GM23338 (cell line): ENCODE data around the gene CERS5. TPM values are rescaled to one million over a fixed set of nuclear protein-coding genes. Genes with fewer than 3 reads are reported as not detected.

Experiments
- ATAC-seq: fragments of 200-7000 bp; cut with Tn5 transposase; 3 replicates; pipeline ENCODE4 v1.9.1; 2020
- DNase-seq: peaks from one replicate; pipeline ENCODE4 v3.0.0-alpha.2; 2015; ENCODE audit warnings: low spot score
- H2AFZ ChIP-seq: fragments of 200-600 bp; sonication (generic); 2 replicates; pipeline ENCODE4 v1.8.0; 2016; ENCODE audit warnings: antibody characterized with exemption, mild to moderate bottlenecking, moderate library complexity
- H3F3A ChIP-seq: fragments of 200-600 bp; sonication (generic); replicated peaks from 2 replicates; pipeline ENCODE4 v1.8.0; 2017; ENCODE audit warnings: antibody characterized with exemption, mixed run types, low read depth
- H3K27ac ChIP-seq: fragments of 200-600 bp; sonication (generic); 2 replicates; pipeline ENCODE4 v1.6.1; 2016; ENCODE audit warnings: low read depth
- H3K27me3 ChIP-seq: fragments of 200-600 bp; sonication (generic); 2 replicates; pipeline ENCODE4 v1.8.0; 2016; ENCODE audit warnings: mild to moderate bottlenecking, mixed run types, moderate library complexity; ENCODE audit not compliant: insufficient read depth
- H3K36me3 ChIP-seq: fragments of 200-600 bp; sonication (generic); 2 replicates; pipeline ENCODE4 v1.8.0; 2016; ENCODE audit warnings: mild to moderate bottlenecking; ENCODE audit not compliant: insufficient read depth
- H3K4me1 ChIP-seq: fragments of 200-600 bp; sonication (generic); 2 replicates; pipeline ENCODE4 v1.8.0; 2016; ENCODE audit warnings: mild to moderate bottlenecking, moderate library complexity; ENCODE audit not compliant: insufficient read depth
- H3K4me2 ChIP-seq: fragments of 200-600 bp; sonication (generic); 2 replicates; pipeline ENCODE4 v1.7.1; 2017; ENCODE audit warnings: mixed run types
- H3K4me3 ChIP-seq: fragments of 200-600 bp; sonication (generic); 2 replicates; pipeline ENCODE4 v1.6.1; 2016; ENCODE audit warnings: mixed run types
- H3K79me2 ChIP-seq: fragments of 200-600 bp; sonication (generic); replicated peaks from 2 replicates; pipeline ENCODE4 v1.8.0; 2017; ENCODE audit warnings: mild to moderate bottlenecking; ENCODE audit not compliant: insufficient read depth
- H3K9me2 ChIP-seq: fragments of 200-600 bp; sonication (generic); 2 replicates; pipeline ENCODE4 v1.8.0; 2017; ENCODE audit not compliant: insufficient read depth
- H4K20me1 ChIP-seq: fragments of 200-600 bp; sonication (generic); replicated peaks from 2 replicates; pipeline ENCODE4 v1.8.0; 2017; ENCODE audit warnings: mild to moderate bottlenecking; ENCODE audit not compliant: insufficient read depth
- H3K27ac Mint-ChIP-seq: 2 replicates; pipeline ENCODE4 v1.8.0; 2020; ENCODE audit warnings: inconsistent platforms, mild to moderate bottlenecking, moderate library complexity, mixed read lengths
- H3K27me3 Mint-ChIP-seq: 3 replicates; pipeline ENCODE4 v1.8.0; 2022; ENCODE audit warnings: low read depth, mild to moderate bottlenecking, moderate library complexity, mixed read lengths, inconsistent platforms; ENCODE audit not compliant: insufficient read depth, poor library complexity
- H3K36me3 Mint-ChIP-seq: 3 replicates; pipeline ENCODE4 v1.8.0; 2021; ENCODE audit warnings: low read depth, mild to moderate bottlenecking, inconsistent platforms, moderate library complexity, mixed read lengths
- H3K4me1 Mint-ChIP-seq: 3 replicates; pipeline ENCODE4 v1.8.0; 2020; ENCODE audit warnings: mild to moderate bottlenecking, inconsistent platforms, mixed read lengths
- H3K4me3 Mint-ChIP-seq: 3 replicates; pipeline ENCODE4 v1.8.0; 2021; ENCODE audit warnings: moderate library complexity, mild to moderate bottlenecking, inconsistent platforms, mixed read lengths
- H3K9me3 Mint-ChIP-seq: 3 replicates; pipeline ENCODE4 v1.8.0; 2020; ENCODE audit warnings: moderate library complexity, mild to moderate bottlenecking, inconsistent platforms, mixed read lengths
- CREB1 ChIP-seq: fragments of 250-450 bp; sonication (Bioruptor Pico); IDR thresholded peaks from 2 replicates; pipeline ENCODE4 v1.5.0; 2020; ENCODE audit warnings: low read depth, mild to moderate bottlenecking, moderate library complexity
- CTCF ChIP-seq, 2 experiments: fragments of 200-600 bp in 1 of 2; sonication (generic) in 1 of 2; conservative IDR thresholded peaks; 2 replicates each; pipeline versions ENCODE4 v1.5.1 to v1.6.1; 2016 to 2017; ENCODE audit warnings: antibody characterized with exemption in 2 of 2, low read depth in 2 of 2, mild to moderate bottlenecking in 2 of 2, moderate library complexity in 1 of 2
- ETS1 ChIP-seq: IDR thresholded peaks from 2 replicates; pipeline ENCODE4 v1.6.1; 2016; ENCODE audit warnings: antibody characterized with exemption
- EZH2 ChIP-seq: fragments of 200-600 bp; sonication (generic); IDR thresholded peaks from one replicate; pipeline ENCODE4 v1.8.0; 2017; ENCODE audit warnings: antibody characterized with exemption, mild to moderate bottlenecking, low read depth; ENCODE audit not compliant: unreplicated experiment
- EZH2phosphoT487 ChIP-seq: fragments of 200-600 bp; sonication (generic); IDR thresholded peaks from one replicate; pipeline ENCODE4 v1.8.1; 2018; ENCODE audit warnings: antibody characterized with exemption; ENCODE audit not compliant: unreplicated experiment
- JUNB ChIP-seq: IDR thresholded peaks from one replicate; pipeline ENCODE4 v1.6.1; 2016; ENCODE audit warnings: antibody characterized with exemption; ENCODE audit not compliant: unreplicated experiment
- NANOG ChIP-seq: IDR thresholded peaks from 2 replicates; pipeline ENCODE4 v1.6.1; 2016; ENCODE audit warnings: antibody characterized with exemption, borderline replicate concordance
- POLR2AphosphoS5 ChIP-seq: IDR thresholded peaks from 2 replicates; pipeline ENCODE4 v1.6.1; 2016; ENCODE audit warnings: antibody characterized with exemption, low read depth
- REST ChIP-seq: IDR thresholded peaks from one replicate; pipeline ENCODE4 v1.6.1; 2018; ENCODE audit warnings: antibody characterized with exemption; ENCODE audit not compliant: unreplicated experiment
- STAT1 ChIP-seq: IDR thresholded peaks from one replicate; pipeline ENCODE4 v1.6.1; 2016; ENCODE audit warnings: antibody characterized with exemption; ENCODE audit not compliant: unreplicated experiment
- ZNF114 ChIP-seq: fragments of 250-450 bp; sonication (Bioruptor Pico); IDR thresholded peaks from 2 replicates; pipeline ENCODE4 v1.5.0; 2020; ENCODE audit warnings: mild to moderate bottlenecking, moderate library complexity
- ZNF331 ChIP-seq: fragments of 250-450 bp; sonication (Bioruptor Pico); IDR thresholded peaks from 2 replicates; pipeline ENCODE4 v1.5.0; 2020; ENCODE audit warnings: low read depth, mild to moderate bottlenecking, moderate library complexity
- ZNF462 ChIP-seq: fragments of 250-450 bp; sonication (Bioruptor Pico); IDR thresholded peaks from 2 replicates; pipeline ENCODE4 v1.5.0; 2020; ENCODE audit warnings: mild to moderate bottlenecking, moderate library complexity
- polyA plus RNA-seq: library from polyadenylated mRNA; unstranded; fragments of >200 nt; fragmentation: Nextera tagmentation; extraction: Ambion mirVana; gene quantifications from 2 replicates; pipeline ENCODE4 v1.2.1, GENCODE V29; 2016
- total RNA-seq: library from RNA; depleted of rRNA; stranded (reverse); fragments of >200 nt; shearing (Covaris generic); gene quantifications from 2 replicates; pipeline ENCODE4 v1.2.3, GENCODE V29; 2014

The CERS5 gene
- total and polyA plus RNA-seq, 2 experiments from 2014 or later, result 42.7 to 56.5 TPM

GRCh38 chr12:50127546-50127945, 39.6 kb downstream of the CERS5 start:
- peaks cover 27% of the 10 kb centered on the region for H3K36me3 Mint-ChIP-seq
- no peak overlapping the region for H2AFZ ChIP-seq
- no peaks in the 10 kb centered on the region for H3K79me2 ChIP-seq
- no peaks in the 10 kb centered on the region for H3K4me1 ChIP-seq
- ATAC-seq, result no peak
- no peaks in the 10 kb centered on the region for H3K4me1 Mint-ChIP-seq
- H3K27me3 Mint-ChIP-seq, result no peaks in the 10 kb centered on the region
- no peak for DNase-seq
- H3K9me3 Mint-ChIP-seq, result no peaks in the 10 kb centered on the region
- peaks cover 21% of the 10 kb centered on the region for H3K36me3 ChIP-seq
- H3F3A ChIP-seq, result 0 out of 2 replicates have a peak, but pooled peaks cover 4% of the 10 kb centered on the region
- H3K4me2 ChIP-seq, result no peak overlapping the region
- no peaks in the 10 kb centered on the region for H3K27me3 ChIP-seq
- TF ChIP-seq JUNB (no peak), EZH2 (no peak), STAT1 (no peak), ZNF331 (no peak), REST (no peak), ZNF114 (CRISPR knock-in tag) (no peak), POLR2AphosphoS5 (no peak), EZH2phosphoT487 (no peak), ETS1 (no peak), NANOG (no peak), CREB1 (CRISPR knock-in tag) (no peak), CTCF (conservative IDR thresholded peaks at IDR 0.05; ENCODE audit: low read depth in 2 of 2) (no peak), ZNF462 (CRISPR knock-in tag) (no peak)
- H3K27ac Mint-ChIP-seq, result no peak overlapping the region
- no peak overlapping the region for H3K4me3 ChIP-seq
- H3K4me3 Mint-ChIP-seq, result no peak overlapping the region
- peaks cover 14% of the 10 kb centered on the region; the same call in 1 of the 2 replicates for H4K20me1 ChIP-seq
- H3K9me2 ChIP-seq, result no peaks in the 10 kb centered on the region
- H3K27ac ChIP-seq, result no peak overlapping the region
